ENCODE results near the gene HBA2.
A peak's percentile ranks its signal among the peaks of the same experiment; 100 is the strongest.
"Not testable (repeated sequence)": the region's sequence is repeated elsewhere in the genome, so short reads cannot be mapped to it uniquely, and the experiment has no call there.

HBA2 gene

DNA sequence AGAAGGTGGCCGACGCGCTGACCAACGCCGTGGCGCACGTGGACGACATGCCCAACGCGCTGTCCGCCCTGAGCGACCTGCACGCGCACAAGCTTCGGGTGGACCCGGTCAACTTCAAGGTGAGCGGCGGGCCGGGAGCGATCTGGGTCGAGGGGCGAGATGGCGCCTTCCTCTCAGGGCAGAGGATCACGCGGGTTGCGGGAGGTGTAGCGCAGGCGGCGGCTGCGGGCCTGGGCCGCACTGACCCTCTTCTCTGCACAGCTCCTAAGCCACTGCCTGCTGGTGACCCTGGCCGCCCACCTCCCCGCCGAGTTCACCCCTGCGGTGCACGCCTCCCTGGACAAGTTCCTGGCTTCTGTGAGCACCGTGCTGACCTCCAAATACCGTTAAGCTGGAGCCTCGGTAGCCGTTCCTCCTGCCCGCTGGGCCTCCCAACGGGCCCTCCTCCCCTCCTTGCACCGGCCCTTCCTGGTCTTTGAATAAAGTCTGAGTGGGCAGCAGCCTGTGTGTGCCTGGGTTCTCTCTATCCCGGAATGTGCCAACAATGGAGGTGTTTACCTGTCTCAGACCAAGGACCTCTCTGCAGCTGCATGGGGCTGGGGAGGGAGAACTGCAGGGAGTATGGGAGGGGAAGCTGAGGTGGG is 657 bp downstream of the HBA2 start:
- H3K4me3 ChIP-seq (ENCODE audit: low read depth, low read length); DNase-seq (ENCODE audit: low read depth): not testable (repeated sequence)

GRCh38 chr16:173928-174769 is 1.5 kb downstream of the HBA2 start:
- DNase-seq (ENCODE audit: low read depth); H3K4me3 ChIP-seq (ENCODE audit: low read depth, low read length): not testable (repeated sequence)

DNA sequence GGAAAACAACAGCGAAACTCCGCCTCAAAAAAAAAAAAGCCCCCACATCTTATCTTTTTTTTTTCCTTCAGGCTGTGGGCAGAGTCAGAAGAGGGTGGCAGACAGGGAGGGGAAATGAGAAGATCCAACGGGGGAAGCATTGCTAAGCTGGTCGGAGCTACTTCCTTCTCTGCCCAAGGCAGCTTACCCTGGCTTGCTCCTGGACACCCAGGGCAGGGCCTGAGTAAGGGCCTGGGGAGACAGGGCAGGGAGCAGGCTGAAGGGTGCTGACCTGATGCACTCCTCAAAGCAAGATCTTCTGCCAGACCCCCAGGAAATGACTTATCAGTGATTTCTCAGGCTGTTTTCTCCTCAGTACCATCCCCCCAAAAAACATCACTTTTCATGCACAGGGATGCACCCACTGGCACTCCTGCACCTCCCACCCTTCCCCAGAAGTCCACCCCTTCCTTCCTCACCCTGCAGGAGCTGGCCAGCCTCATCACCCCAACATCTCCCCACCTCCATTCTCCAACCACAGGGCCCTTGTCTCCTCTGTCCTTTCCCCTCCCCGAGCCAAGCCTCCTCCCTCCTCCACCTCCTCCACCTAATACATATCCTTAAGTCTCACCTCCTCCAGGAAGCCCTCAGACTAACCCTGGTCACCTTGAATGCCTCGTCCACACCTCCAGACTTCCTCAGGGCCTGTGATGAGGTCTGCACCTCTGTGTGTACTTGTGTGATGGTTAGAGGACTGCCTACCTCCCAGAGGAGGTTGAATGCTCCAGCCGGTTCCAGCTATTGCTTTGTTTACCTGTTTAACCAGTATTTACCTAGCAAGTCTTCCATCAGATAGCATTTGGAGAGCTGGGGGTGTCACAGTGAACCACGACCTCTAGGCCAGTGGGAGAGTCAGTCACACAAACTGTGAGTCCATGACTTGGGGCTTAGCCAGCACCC is 2.6 kb downstream of the HBA2 start:
- no peak overlapping the region for H3K4me3 ChIP-seq (ENCODE audit: low read depth, low read length)
- no peak for DNase-seq (ENCODE audit: low read depth)

- H3K4me3 ChIP-seq (ENCODE audit: low read depth, low read length); DNase-seq (ENCODE audit: low read depth): not testable (repeated sequence)
These were observed 3.3 kb downstream of the HBA2 start for GRCh38 chr16:176006-176405.

GRCh38 chr16:176477-177382 is 4.1 kb downstream of the HBA2 start, which contains the start of gene HBA1:
HBA1 (plus strand) TSS chr16:176680; CDS start chr16:176717, 37 bp downstream.
- DNase-seq (ENCODE audit: low read depth); H3K4me3 ChIP-seq (ENCODE audit: low read depth, low read length): not testable (repeated sequence)

- no peak overlapping the region for H3K4me3 ChIP-seq (ENCODE audit: low read depth, low read length)
- DNase-seq (ENCODE audit: low read depth): no peak
These were observed 4.7 kb downstream of the HBA2 start for GRCh38 chr16:177394-177822.

DNA sequence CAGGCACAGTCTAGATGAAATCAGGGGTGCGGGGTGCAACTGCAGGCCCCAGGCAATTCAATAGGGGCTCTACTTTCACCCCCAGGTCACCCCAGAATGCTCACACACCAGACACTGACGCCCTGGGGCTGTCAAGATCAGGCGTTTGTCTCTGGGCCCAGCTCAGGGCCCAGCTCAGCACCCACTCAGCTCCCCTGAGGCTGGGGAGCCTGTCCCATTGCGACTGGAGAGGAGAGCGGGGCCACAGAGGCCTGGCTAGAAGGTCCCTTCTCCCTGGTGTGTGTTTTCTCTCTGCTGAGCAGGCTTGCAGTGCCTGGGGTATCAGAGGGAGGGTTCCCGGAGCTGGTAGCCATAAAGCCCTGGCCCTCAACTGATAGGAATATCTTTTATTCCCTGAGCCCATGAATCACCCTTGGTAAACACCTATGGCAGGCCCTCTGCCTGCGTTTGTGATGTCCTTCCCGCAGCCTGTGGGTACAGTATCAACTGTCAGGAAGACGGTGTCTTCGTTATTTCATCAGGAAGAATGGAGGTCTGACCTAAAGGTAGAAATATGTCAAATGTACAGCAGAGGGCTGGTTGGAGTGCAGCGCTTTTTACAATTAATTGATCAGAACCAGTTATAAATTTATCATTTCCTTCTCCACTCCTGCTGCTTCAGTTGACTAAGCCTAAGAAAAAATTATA is 5.4 kb downstream of the HBA2 start:
- no peak overlapping the region for H3K4me3 ChIP-seq (ENCODE audit: low read depth, low read length)
- DNase-seq (ENCODE audit: low read depth): no peak

GRCh38 chr16:178668-179015 is 6.0 kb downstream of the HBA2 start:
- no peak overlapping the region for H3K4me3 ChIP-seq (ENCODE audit: low read depth, low read length)
- no peak for DNase-seq (ENCODE audit: low read depth)

DNA sequence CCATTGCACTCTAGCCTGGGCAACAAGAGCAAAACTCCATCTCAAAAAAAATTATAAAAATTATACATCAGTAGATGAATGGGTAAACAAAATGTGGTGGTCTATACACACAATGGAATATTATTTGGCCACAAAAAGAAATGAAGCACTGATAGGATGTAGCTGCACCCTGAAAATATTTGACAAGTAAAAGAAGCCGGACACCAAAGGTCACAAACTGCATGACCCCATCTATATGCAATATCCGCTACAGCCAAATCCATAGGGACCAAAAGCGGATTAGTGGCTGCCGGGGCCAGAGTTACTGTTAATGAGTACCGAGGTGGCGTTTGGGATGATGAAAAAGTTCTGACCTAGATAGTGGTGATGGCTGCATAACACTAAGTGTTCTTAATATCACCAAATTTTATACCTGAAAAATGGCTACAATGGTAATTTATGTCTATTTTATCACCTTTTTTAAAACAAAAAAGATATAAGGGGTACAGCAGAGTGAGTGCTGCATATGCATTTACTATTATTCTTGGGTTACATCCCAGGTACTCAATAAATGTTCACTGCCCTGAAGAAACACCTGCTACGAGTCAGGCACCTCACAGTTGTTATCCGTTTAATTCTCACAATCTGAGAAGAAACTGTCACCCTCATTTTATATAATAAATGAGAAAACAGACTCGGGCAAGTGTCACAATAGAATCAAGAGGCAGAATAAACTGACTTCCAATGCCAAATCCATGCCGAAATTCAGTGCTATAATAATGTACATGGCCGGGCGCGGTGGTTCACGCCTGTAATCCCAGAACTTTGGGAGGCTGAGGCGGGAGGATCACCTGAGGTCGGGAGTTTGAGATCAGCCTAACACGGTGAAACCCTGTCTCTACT is 6.8 kb downstream of the HBA2 start:
- DNase-seq (ENCODE audit: low read depth): no peak
- H3K4me3 ChIP-seq (ENCODE audit: low read depth, low read length): no peak overlapping the region

- H3K4me3 ChIP-seq (ENCODE audit: low read depth, low read length): peak within 1 kb of the TSS; percentile 46
- DNase-seq (ENCODE audit: low read depth): no peak
These were observed 7.5 kb downstream of the HBA2 start, which contains the start of gene HBQ1 for GRCh38 chr16:180101-180675. HBQ1 (plus strand) TSS chr16:180459; CDS start chr16:180487, 28 bp downstream.

DNA sequence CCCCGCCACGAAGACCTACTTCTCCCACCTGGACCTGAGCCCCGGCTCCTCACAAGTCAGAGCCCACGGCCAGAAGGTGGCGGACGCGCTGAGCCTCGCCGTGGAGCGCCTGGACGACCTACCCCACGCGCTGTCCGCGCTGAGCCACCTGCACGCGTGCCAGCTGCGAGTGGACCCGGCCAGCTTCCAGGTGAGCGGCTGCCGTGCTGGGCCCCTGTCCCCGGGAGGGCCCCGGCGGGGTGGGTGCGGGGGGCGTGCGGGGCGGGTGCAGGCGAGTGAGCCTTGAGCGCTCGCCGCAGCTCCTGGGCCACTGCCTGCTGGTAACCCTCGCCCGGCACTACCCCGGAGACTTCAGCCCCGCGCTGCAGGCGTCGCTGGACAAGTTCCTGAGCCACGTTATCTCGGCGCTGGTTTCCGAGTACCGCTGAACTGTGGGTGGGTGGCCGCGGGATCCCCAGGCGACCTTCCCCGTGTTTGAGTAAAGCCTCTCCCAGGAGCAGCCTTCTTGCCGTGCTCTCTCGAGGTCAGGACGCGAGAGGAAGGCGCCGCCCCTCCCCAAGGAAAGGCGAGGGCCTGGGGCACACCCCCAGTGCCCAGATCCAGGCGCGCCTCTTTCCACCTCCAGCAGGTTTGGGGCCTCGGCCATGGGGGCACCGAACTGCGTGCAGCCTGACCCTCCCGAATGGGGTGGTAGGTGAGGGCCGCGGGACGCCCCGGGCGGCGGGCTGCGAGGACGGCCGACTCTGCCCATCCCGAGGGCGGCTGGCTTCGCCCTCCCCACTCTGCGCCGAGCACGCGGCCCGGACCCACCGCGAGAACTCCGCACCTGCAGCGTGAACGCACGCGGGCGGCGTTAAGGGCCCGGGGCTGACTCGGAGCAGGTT is 8.2 kb downstream of the HBA2 start:
- peak overlapping the region; percentile 46 for H3K4me3 ChIP-seq (ENCODE audit: low read depth, low read length)
- DNase-seq (ENCODE audit: low read depth): no peak

- DNase-seq (ENCODE audit: low read depth): no peak
These were observed 8.9 kb downstream of the HBA2 start for GRCh38 chr16:181565-182021.

DNA sequence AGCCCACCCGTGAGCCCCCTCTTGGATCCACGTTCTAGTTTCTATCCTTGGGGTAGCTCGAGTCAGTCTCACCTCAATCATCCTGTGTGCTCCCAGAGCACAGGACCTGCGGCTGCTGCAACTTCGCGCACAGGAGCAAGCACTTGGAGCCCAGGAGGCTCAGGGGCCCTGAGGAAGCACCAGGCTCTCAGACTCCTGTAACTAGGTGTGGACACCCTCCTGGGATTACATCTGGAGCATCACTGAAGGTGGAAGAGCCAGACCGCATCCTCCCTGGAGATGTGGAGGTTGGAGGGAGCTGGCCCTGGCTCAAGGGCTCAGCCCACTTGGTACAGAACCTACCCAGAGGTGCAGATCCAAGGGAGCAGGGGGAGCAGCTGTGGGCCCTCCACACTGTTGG is 10.3 kb downstream of the HBA2 start:
- no peak overlapping the region for H3K4me3 ChIP-seq (ENCODE audit: low read depth, low read length)
- no peak for DNase-seq (ENCODE audit: low read depth)

More at GRCh38 chr16:181565-182021, 8.9 kb downstream of the HBA2 start:
- peak overlapping the region; percentile 46 for H3K4me3 ChIP-seq (ENCODE audit: low read depth, low read length)

DNA sequence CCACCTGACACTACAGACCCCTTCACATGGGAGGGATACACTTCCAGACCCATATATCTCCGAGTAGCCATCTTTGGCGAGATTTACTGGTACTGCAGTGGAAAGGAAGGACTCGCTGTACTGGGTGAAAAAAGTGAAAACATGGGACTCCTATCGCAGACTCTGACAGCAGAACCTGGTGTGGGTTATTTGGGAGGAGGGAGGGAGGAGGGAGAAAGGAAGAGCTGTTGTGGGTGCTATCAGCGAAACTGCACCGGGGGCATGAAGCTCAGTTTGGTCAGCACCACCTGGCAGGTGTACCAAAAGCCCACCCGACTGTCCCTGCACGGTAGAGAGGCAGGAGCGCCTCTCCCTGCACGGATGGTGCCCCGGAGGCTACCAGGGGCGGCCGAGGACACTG is 12.5 kb downstream of the HBA2 start:
- DNase-seq (ENCODE audit: low read depth): no peak
- no peak overlapping the region for H3K4me3 ChIP-seq (ENCODE audit: low read depth, low read length)

- H3K4me3 ChIP-seq (ENCODE audit: low read depth, low read length): no peak overlapping the region
- DNase-seq (ENCODE audit: low read depth): no peak
These were observed 13.0 kb downstream of the HBA2 start for GRCh38 chr16:185691-186090.

DNA sequence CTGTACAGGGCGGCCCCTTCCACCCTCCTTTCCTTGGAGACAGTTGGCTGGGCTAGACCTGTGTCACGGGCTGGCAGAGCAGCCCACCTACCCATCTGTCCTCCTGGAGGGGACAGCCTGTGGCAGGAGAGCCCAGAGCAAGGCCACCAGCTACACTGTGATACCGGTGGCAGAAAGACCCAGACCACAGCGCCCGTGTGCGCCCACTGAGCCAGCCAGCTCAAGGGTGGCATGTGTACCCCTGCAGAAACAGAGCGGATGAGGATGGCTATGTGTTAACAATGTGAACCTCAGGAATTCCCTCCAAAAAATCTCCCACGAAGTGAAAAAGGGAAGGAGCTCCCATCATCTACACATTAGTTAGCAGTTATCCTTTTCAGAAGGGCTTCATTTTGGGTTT is 14.7 kb downstream of the HBA2 start:
- no peak for DNase-seq (ENCODE audit: low read depth)
- no peak overlapping the region for H3K4me3 ChIP-seq (ENCODE audit: low read depth, low read length)
